CD4-positive, alpha-beta T cell treated with Interleukin-17A for 1 hour (primary cell): ENCODE data around the gene LBH.

Experiments used
- DNase-seq: peaks from one replicate; pipeline ENCODE4 v3.0.0-alpha.2; 2020

The LBH gene

DNA sequence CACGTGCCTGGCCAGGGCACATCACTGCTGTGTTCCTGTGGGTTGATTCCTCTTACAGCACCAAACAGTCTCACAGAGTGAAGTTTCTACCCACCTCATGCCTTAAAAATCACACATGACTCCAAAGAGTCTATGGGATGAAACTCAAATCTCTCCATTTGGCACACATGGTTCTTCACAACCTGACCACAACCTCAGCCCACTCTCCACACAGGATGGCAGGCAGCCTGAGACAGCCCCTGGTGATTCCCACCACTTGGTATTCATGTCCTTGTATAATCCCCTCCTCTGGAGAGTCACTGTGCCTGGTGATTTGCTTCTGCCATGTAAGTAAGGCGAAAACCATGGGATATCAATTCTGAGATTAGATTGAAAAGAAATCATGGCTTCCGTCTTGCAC lies 46.2 kb downstream of the LBH start:
- DNase-seq = no peak

DNA sequence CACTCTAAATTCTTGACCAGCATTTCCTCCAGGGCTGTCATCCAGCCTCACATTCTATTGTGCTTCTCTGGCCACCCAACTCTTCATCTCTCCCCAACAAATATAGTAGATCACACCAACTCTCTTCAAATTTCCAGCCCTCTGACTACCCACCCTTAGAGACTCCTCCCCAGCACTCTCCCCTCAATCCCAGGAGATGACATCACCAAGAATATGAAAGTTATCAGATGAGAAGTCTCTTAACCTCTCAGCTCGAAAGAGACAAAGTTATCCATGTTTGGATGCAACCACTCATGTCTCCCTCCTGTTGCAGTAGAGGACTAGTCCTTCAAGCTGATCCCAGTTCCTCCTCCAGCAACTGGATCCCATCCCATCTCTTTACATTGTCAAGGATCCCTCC lies 47.1 kb downstream of the LBH start:
- no peak for DNase-seq

DNA sequence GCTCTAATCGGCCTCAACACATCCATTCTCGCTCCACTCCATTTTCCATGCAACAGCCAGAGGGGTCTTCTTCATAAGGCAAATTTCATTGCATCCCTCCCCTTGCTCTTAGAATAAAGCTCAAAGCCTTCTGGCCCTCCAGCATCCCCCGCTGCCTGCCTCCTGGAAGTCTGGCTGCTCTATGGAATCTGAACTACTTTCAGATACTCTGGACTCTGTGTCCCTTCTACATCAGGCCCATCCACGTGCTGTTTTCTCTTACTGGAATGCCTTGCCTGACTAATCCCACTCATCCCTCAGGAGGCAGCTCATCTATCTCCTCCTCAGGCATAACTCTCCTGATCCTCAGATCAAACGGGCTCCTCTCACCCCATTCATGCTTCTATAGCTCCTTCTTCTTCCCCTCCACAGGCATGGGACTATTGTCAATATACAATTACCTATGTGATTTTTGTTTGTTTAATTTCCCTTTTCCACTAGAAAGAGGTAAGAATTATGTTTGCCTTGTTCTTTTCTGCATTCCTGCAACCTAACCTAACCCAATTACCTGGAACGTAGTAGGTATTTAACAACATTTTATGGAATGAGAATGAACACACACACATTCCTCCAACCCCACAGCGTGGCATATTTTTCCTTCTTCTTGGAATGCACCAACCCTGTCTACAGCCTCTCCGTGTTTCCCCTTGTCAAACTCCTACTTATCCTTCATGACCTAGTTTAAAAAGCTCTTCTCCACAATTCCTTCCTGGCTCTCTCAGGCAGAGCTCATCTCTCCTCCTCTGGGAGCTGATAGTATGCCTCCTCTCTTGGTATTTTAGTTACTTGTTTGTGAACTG lies 49.5 kb downstream of the LBH start:
- no peak for DNase-seq

DNA sequence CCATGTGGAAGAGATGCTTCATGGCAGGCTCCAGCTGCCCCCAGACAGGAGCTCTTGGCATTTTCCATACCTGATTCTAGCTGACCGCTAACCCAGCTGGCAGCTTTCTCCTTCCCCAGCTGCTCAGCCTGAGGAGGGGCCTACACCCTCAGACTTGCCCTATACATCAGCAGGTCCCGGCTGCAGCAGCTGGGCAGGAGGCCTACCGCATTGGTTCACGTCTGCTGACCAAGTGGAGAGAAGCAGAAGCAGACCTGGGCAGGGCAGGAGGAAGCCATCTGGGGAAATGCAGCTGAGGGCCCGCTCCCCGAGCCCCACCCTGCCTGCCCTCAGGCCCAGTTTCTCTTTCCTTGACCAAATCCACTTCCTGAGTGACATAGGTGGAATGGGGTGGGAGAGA lies 50.7 kb downstream of the LBH start:
- no peak for DNase-seq

DNA sequence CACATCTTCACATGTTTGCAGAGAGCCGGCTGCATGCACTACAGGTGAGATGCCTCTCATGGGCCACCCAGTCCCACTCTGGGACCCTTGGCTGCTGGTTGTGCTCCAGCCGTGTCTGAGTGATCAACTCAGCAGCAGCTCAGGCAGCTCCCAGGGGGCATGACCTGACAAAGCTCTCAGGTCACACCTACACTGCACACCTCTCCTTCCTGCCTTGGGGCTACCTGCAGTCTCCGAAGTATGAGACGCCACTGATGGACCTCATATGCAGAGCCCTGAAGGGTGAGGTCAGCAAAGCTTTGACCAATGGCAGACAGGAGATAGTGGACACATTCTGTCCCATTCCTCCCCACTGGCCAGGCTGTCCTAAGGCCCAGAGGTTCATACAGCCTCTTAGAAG lies 51.4 kb downstream of the LBH start:
- no peak for DNase-seq

DNA sequence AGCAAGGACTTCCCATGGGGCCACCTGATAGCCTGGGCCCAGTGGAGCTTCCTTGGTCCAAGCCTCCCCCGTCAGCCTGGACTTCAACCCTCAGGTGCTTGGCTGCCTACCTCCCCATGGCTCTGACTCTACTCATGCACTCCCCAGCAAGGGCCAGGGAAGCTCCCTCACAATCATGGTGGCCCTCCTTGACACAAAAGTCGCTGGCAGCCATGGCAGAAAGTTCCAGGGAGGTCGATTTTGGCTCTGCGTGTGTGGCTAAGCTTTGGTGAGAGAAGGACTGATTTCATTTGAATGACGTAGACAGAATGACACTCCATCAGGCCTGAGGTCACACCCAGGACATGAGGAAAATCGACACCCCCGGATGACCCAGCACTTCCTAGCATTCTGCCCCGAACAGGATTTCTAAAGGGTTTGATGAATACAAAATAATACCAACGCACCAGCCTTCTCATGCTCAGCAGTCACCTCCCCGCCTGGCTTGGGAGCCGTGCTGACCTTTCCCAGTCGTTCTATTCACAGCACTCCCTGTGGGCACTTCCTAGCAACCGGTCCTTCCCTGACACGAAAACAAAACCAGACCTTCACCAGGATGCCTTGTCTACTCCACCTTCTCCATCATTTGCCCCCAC lies 52.7 kb downstream of the LBH start:
- DNase-seq = no peak

DNA sequence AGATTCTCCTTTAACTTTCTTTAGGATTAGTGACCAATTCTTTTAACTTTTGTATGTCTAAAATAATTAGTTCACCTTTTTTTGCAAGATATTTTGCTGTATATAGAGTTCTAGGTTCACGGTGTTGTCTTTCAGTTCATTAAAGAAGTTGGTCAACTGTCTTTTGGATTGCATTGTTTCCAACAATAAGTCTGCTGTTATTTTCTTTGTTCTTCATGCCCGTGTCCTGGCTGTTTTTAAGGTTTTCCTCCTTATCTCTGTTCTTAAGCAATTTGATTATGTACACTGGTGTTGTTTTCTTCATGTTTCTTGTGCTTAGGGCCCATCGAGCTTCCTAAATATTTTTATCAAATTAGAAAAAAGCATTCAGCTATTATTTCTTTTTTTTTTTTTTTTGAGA lies 54.4 kb downstream of the LBH start:
- DNase-seq = no peak

DNA sequence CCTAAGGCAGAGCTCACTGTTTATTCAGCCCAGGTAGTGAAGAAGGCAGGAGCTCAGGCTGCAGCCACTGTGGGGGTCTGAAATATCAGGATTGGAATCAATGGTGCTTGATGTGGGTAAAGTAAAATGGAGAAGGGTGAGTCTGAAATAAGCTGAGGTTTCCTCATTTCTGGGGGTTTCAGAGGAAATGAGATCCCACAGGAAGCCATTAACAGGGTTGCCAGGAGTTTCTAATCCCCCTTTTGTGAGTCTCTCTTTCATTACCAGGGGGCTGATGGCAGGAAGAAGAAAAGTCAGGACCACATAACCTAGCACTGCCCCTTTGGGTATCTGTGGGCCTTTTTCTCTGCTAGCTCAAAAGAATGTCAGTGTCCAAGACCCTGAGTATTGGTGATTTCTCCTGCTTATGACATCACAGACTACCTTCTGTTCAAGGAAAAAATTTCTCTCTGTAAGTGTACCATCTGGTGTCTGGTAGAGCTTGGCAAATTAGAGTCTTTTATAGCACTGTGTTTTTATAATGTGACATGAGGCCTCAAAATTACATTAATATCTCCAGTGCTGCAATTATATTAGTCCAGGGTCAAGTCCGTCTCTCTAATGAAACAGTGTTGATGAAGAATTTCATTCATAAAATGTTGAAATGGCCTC lies 56.0 kb downstream of the LBH start:
- no peak for DNase-seq

DNA sequence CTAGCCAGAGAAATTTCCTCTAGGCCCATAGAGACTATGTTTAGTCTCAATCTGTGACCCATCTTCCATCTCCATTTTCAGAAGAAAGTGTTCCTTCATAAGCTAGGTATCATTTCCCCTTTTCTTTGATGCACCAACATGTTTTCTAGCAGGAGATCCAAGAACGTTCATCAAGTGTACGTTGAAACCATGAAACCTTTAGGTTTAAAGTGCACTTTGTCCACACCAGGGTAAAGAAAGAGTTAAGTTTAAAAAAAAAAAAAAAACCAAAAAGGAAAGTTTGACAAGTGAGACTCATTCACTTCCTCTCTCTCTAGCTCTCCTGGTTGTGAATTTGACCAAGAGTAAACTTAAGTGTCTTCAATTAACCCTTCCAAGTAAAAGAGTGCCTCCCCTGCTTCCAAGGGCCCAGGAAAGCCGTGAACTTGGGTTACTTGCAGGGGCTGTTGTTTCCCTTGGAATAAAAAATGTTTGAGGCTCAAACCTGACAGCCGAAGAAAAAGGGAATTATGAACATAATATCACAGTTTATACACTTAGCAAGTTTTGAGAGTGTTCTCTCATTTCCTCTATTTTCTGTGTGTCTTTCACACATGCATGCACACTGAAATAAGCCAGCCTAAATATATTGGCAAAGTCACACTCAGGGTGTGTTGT lies 56.7 kb downstream of the LBH start:
- no peak for DNase-seq

DNA sequence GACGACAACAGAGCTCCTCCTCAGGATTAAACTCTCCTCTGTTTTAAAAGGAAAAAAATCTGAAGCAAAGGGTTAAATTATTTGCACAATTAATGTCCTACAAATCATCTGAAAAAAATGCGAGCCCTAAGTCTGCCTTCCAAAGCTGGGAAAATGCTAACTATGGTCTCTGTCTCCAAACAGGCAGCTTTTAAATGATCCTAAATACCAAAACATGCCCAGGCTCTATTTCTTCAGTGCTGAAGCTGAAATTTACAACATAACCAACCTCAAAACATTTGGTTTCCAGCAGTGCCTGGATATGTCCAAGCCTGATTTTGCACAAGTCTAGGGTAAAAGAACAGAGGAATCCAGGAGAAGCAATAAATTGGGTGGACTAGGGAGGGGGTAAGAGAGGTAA lies 57.2 kb downstream of the LBH start:
- DNase-seq = no peak

DNA sequence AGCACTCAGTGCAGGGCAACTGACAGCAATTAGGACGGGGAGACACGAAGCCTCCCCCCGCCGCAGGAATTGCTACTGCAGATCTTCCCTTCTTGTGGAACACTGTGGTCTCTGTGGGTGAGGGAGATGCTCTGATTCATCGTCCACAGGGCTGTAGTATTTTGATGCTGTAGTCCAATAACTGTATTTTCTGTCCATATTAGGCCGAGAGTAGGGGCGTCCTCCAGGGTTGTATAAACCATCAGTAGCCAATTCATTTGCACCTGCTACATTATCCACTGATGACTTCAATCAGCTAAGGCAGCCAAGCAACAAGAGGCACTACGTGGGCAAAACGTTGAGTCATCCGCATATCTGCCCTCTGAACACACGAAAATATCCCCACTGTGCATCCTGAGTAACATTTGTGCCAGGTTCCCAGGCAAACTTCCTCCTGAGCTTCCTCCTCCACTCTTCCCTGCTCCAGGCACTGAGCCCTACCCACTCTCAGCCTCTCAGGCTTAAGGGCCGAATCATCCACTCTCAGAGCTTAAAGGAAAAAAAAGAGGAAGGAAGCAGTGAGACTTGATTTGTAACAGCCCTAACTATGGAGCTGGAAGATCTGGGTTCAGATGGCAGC lies 62.1 kb downstream of the LBH start:
- DNase-seq = no peak

DNA sequence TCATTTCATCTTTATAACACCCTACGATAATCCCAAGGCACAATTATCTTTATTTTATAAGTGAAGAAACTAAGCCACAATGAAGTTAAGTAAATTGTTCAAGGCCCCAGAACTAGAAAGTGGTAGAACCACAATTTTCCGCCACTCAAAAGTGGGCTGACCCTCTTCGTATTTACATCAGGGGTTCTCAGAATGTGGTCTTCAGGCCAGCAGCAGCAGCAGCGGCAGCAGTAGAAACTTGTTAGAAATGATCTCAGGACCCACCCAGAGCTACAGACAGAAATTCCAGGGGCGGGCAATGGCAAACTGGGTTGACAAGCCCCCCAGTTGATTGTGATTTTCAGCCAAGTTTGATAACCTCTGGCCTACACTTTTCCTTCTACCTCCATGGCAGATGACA lies 62.8 kb downstream of the LBH start:
- DNase-seq = no peak

DNA sequence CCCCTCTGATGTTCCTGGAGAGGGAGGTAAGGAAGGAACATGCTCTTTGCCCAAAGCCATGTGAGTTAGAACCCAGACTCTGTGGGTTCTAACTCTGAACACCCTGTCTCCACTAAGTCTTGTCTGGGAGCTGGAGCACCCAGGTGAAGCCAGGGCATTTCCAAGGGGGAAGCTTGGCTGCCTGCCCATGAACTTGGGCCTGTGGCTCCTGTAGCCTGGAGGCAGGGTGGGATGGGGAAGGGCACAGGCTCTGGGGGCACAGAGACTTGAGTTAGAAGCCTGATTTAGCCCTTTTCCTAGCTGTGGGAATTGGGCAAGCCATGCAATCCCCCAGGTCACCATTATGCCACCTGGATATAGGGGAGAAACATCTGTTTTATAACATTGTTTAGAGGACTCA lies 65.2 kb downstream of the LBH start:
- no peak for DNase-seq

DNA sequence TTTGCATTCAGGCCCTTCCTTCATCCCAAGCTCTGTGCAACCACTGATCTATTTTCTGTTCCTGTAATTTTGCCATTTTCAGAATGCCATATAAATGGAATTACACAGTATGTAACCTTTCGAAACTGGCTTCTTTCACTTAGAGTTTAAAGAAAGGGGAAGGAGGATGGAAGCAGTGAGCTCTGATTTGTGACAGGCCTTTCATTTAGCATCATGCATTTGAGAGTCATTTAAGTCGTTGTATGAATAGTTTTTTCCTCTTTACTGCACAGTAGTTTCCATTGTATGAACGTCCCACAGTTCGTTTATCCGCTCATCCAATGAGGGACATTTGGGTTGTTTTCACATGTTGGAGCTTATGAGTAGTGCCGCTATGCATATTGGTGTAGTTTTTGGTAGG lies 67.0 kb downstream of the LBH start:
- DNase-seq = no peak

DNA sequence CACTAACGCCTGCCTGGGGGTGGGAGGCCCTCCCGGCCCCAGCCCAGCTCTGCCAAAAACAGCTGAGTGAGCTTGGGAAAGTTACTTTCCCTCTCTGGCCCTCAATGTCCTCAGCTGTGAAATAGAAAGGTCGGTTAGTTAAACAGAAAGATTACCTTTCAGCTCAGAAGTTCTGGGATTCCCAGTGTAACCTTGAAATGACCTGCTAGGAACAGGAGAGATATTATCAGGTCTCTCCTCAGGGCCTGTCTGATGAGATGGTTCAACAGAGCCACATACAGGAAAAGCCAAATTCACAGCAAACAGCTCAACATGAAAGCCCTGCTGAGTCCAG lies 68.8 kb downstream of the LBH start:
- no peak for DNase-seq

DNA sequence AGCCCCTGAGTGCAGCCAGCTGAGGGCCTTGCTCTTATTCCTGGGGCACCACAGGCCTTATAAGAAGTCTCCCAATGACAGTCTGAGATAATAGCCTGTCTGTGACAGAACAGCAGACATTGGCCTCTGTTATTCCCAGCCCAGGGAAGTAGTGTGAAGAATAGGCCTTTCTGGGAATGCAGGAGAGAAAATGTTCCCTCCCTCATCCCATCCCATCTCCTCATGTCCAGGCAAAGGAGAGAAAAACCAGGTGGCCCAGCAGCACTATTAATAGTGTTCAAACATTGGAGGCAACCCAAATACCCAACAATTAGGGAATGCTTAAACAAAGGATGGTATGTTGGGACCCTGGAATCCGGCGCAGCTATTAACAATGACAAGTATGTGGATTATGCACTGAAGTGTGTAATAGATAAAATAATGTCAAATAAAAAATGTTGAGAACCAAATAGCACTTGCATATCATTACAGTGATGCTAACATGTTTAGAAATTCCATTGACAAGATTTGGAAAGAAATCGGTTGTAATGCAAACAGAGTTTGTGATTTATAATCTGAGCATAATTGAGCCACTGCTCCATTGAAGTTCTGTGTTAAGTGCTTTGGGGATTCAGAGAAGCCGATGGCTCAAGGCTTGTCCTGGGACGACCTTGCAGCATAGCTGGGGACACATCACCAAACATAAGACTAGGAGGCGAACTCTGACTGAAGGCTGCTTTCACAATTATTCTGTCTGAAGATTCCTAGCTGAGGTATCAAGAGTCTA lies 69.3 kb downstream of the LBH start:
- no peak for DNase-seq

DNA sequence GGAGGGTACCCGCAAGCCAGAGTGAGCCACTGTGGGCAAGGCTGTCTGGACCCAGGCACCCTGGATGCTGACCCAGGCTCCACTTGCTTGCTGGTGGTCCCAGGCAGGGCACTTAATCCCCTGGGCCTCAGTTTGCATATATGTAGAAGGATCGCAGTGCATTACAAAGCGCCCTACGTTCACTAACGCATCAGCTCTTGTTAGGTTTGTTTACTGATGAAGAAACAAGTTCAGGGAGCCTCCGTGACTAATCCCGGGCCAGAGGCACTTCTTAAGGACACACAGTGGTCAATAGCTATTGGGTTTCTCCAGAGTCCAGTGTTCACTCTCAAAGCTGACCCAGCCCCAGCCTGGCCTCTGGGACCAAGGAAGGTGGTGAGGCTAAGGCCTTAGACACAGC lies 70.2 kb downstream of the LBH start:
- no peak for DNase-seq

DNA sequence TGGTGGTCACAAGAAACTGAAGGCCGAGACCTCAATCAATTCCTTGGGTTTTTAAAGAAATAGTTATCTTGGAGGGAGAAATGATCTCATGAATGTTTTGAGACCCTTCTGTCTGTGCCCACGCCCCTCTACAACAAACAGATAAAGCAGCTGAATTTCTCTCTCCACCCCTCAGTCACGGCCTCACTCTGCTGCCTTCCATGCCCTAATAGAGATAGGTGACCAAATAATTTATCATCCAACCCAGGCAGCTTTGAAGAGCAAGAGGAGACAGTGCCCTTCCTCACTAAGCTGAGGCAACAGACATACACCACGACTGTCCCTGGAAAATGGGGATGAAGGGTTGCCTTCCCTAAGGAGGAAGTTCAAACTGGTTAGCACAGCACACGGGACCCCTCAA lies 71.2 kb downstream of the LBH start:
- no peak for DNase-seq

DNA sequence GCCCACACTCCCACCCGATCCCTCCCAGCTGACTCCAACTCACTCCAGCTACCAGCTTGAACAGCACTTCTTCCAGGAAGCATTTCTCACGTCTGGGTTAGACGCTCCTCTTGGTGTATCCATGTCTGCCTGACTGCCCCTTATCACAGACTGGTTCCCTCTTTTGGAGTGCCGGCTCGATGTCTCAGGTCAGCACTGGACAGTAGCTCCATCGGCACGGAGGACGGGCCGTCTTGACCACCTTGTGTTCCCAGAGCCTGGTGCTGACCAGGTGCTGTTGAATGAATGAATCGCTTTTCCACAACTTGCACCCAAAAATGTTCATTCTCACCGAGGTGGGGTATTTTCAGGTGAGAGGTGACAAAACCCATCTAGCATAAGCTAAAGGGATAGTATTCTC lies 71.8 kb downstream of the LBH start:
- no peak for DNase-seq

DNA sequence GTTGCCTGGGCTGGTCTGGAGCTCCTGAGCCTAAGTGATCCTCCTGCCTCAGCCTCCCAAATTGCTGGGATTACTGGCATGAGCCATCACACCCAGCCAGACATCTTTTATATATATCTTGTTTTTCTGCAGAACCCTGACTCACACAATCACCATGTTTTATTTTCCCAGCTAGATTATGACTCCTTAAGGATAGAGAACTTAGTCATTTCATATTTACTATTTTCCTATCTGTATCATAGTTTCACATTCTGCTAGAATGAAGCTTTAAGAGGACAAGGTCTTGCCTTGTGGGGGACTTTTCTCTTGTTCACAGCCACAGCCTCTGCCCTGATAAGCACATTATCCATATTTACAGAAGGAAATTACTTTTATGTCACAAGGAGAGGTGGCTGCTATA lies 73.9 kb downstream of the LBH start:
- DNase-seq = no peak

DNA sequence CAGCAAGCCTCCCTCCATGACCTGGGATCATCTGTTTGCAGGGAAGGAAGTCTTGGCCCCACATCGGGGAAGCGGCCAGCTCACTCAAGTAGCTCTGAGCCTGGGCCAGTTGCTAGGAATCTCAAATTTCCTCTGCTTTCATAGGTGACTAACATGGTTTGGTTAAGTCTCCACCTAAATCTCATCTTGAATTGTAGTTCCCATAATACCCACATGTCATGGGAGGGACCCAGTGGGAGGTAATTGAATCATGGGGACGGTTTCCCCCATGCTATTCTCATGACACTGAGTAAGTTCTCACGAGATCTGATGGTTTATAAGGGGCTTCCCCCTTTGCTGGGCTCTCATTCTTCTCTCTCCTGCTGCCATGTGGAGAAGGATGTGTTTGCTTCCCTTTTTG lies 75.2 kb downstream of the LBH start:
- DNase-seq = no peak

DNA sequence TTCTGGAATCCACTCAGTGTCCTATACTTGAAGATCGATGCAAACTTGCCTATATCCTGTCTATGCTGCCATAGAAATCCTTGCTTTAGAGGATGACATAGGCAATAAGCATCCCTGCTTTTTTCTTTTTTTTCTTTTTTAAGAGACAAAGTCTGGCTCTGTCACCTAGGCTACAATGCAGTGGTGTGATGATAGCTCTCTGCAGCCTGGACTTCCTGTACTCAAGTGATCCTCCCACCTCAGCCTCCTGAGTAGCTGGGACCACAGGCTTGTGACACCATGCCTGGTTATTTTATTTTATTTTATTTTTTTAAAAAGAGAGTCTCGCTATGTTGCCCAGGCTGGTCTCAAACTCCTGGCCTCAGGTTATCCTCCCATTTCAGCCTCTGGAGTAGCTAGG lies 76.9 kb downstream of the LBH start:
- DNase-seq = no peak
